ENCODE data around the gene CHKB. TPM values are rescaled to one million over a fixed set of nuclear protein-coding genes. Genes with fewer than 3 reads are reported as not detected.

CHKB gene
- total and polyA plus RNA-seq, 10 of the 15 experiments (the other 5 are each of a cell fraction or from before 2014, with no cell fraction given), result 10.0 to 93.9 (median 57.0) TPM

- ATAC-seq, result no peak
- SMC1A ChIA-PET (ENCODE audit: uncharacterized antibody, unreplicated experiment), result no interaction called here
- H3K27me3 ChIP-seq (replicated peaks in 1 of 2; ENCODE audit: control insufficient read depth in 2 of 2, insufficient read depth in 2 of 2, low read length in 1 of 2), result peaks cover 5 to 6% of the 10 kb centered on the region in 2 experiments; a peak in 3 of 4 replicates
- TF ChIP-seq ATF2 (IDR thresholded peaks at IDR 0.05; ENCODE audit: low read length), result no peak
- TF ChIP-seq STAT3 (IDR thresholded peaks at IDR 0.05; ENCODE audit: low read depth, low read length), result no peak
- TF ChIP-seq, protein P1, sequence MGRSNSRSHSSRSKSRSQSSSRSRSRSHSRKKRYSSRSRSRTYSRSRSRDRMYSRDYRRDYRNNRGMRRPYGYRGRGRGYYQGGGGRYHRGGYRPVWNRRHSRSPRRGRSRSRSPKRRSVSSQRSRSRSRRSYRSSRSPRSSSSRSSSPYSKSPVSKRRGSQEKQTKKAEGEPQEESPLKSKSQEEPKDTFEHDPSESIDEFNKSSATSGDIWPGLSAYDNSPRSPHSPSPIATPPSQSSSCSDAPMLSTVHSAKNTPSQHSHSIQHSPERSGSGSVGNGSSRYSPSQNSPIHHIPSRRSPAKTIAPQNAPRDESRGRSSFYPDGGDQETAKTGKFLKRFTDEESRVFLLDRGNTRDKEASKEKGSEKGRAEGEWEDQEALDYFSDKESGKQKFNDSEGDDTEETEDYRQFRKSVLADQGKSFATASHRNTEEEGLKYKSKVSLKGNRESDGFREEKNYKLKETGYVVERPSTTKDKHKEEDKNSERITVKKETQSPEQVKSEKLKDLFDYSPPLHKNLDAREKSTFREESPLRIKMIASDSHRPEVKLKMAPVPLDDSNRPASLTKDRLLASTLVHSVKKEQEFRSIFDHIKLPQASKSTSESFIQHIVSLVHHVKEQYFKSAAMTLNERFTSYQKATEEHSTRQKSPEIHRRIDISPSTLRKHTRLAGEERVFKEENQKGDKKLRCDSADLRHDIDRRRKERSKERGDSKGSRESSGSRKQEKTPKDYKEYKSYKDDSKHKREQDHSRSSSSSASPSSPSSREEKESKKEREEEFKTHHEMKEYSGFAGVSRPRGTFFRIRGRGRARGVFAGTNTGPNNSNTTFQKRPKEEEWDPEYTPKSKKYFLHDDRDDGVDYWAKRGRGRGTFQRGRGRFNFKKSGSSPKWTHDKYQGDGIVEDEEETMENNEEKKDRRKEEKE (IDR thresholded peaks at IDR 0.05), result no peak
- TF ChIP-seq, protein P2, sequence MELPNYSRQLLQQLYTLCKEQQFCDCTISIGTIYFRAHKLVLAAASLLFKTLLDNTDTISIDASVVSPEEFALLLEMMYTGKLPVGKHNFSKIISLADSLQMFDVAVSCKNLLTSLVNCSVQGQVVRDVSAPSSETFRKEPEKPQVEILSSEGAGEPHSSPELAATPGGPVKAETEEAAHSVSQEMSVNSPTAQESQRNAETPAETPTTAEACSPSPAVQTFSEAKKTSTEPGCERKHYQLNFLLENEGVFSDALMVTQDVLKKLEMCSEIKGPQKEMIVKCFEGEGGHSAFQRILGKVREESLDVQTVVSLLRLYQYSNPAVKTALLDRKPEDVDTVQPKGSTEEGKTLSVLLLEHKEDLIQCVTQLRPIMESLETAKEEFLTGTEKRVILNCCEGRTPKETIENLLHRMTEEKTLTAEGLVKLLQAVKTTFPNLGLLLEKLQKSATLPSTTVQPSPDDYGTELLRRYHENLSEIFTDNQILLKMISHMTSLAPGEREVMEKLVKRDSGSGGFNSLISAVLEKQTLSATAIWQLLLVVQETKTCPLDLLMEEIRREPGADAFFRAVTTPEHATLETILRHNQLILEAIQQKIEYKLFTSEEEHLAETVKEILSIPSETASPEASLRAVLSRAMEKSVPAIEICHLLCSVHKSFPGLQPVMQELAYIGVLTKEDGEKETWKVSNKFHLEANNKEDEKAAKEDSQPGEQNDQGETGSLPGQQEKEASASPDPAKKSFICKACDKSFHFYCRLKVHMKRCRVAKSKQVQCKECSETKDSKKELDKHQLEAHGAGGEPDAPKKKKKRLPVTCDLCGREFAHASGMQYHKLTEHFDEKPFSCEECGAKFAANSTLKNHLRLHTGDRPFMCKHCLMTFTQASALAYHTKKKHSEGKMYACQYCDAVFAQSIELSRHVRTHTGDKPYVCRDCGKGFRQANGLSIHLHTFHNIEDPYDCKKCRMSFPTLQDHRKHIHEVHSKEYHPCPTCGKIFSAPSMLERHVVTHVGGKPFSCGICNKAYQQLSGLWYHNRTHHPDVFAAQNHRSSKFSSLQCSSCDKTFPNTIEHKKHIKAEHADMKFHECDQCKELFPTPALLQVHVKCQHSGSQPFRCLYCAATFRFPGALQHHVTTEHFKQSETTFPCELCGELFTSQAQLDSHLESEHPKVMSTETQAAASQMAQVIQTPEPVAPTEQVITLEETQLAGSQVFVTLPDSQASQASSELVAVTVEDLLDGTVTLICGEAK (IDR thresholded peaks at IDR 0.05; ENCODE audit: borderline replicate concordance), result no peak
- TF ChIP-seq, protein P3, sequence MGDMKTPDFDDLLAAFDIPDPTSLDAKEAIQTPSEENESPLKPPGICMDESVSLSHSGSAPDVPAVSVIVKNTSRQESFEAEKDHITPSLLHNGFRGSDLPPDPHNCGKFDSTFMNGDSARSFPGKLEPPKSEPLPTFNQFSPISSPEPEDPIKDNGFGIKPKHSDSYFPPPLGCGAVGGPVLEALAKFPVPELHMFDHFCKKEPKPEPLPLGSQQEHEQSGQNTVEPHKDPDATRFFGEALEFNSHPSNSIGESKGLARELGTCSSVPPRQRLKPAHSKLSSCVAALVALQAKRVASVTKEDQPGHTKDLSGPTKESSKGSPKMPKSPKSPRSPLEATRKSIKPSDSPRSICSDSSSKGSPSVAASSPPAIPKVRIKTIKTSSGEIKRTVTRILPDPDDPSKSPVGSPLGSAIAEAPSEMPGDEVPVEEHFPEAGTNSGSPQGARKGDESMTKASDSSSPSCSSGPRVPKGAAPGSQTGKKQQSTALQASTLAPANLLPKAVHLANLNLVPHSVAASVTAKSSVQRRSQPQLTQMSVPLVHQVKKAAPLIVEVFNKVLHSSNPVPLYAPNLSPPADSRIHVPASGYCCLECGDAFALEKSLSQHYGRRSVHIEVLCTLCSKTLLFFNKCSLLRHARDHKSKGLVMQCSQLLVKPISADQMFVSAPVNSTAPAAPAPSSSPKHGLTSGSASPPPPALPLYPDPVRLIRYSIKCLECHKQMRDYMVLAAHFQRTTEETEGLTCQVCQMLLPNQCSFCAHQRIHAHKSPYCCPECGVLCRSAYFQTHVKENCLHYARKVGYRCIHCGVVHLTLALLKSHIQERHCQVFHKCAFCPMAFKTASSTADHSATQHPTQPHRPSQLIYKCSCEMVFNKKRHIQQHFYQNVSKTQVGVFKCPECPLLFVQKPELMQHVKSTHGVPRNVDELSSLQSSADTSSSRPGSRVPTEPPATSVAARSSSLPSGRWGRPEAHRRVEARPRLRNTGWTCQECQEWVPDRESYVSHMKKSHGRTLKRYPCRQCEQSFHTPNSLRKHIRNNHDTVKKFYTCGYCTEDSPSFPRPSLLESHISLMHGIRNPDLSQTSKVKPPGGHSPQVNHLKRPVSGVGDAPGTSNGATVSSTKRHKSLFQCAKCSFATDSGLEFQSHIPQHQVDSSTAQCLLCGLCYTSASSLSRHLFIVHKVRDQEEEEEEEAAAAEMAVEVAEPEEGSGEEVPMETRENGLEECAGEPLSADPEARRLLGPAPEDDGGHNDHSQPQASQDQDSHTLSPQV (IDR thresholded peaks at IDR 0.05), result no peak
- TF ChIP-seq RFX5 (IDR thresholded peaks at IDR 0.05; ENCODE audit: low read depth, low read length), result no peak
- no peak for TF ChIP-seq FOXK2 (IDR thresholded peaks at IDR 0.05)
- no peak for TF ChIP-seq EGR1 (IDR thresholded peaks at IDR 0.05; ENCODE audit: borderline replicate concordance in 1 of 2, low read depth in 2 of 2, low read length in 2 of 2)
Measured at GRCh38 chr22:50604256-50605001, 21.8 kb upstream of the CHKB start.

More at GRCh38 chr22:50604256-50605001, 21.8 kb upstream of the CHKB start:
- Histone ChIP-seq H3K9ac (ENCODE audit: control insufficient read depth, insufficient read depth, low read length) (no peak overlapping the region), H3K4me1 (ENCODE audit: control insufficient read depth, insufficient read depth, low read length) (no peaks in the 10 kb centered on the region), H4K20me1 (ENCODE audit: control insufficient read depth, insufficient read depth) (no peaks in the 10 kb centered on the region), H3K9me3 (replicated peaks; ENCODE audit: control insufficient read depth, insufficient read depth, low read length) (no peaks in the 10 kb centered on the region), H3K79me2 (ENCODE audit: control insufficient read depth, insufficient read depth, low read length) (no peaks in the 10 kb centered on the region), H3K4me2 (ENCODE audit: control insufficient read depth, insufficient read depth) (no peak overlapping the region), H3K27ac (ENCODE audit: control insufficient read depth, insufficient read depth) (no peak overlapping the region), H3K36me3 (ENCODE audit: control insufficient read depth in 2 of 2, insufficient read depth in 2 of 2, low read length in 1 of 2) (no peaks in the 10 kb centered on the region), H2AFZ (ENCODE audit: control insufficient read depth, low read depth, low read length) (no peak overlapping the region), H3K4me3 (no peak overlapping the region)
- intact Hi-C loops (cut with micrococcal nuclease; ENCODE audit: unreplicated experiment), result no loop called here
- ChIA-PET RAD21 (ENCODE audit: unreplicated experiment) (no interaction called here), CTCF (no interaction called here), POLR2A (no interaction called here)
- in situ Hi-C loops (cut with MboI), result no loop called here
- 73% methylated on average over 84 of the region's 103 CpGs for WGBS (ENCODE audit: insufficient coverage, insufficient replicate concordance, low lambda C conversion rate, missing lambda C conversion rate)
- no TSS peak for BruUV-seq (replicated peaks)
- no peak for DNase-seq (ENCODE audit: low read depth, low spot score)
- FAIRE-seq, result no peak

Measured in GM12878 (cell line).